GM18873 (cell line): ENCODE results near the gene TMEM200A.
"Not testable (repeated sequence)": the region's sequence is repeated elsewhere in the genome, so short reads cannot be mapped to it uniquely, and the experiment has no call there.

Experiments used
- ATAC-seq: cut with Tn5 transposase; IDR thresholded peaks from one replicate; pipeline ENCODE4 v1.9.1; 2021; ENCODE audit warnings: mild to moderate bottlenecking, moderate library complexity, moderate number of reproducible peaks; ENCODE audit not compliant: unreplicated experiment, low FRiP score

Gene TMEM200A

GRCh38 chr6:130365166-130366106 is at the start of gene TMEM200A:
TSS of gene TMEM200A (plus strand) at chr6:130366017. CDS start at chr6:130440423, 74,406 bp downstream.
- ATAC-seq: no peak

- no peak for ATAC-seq
Observed at GRCh38 chr6:130320908-130321307, 44.9 kb upstream of the TMEM200A start.

DNA sequence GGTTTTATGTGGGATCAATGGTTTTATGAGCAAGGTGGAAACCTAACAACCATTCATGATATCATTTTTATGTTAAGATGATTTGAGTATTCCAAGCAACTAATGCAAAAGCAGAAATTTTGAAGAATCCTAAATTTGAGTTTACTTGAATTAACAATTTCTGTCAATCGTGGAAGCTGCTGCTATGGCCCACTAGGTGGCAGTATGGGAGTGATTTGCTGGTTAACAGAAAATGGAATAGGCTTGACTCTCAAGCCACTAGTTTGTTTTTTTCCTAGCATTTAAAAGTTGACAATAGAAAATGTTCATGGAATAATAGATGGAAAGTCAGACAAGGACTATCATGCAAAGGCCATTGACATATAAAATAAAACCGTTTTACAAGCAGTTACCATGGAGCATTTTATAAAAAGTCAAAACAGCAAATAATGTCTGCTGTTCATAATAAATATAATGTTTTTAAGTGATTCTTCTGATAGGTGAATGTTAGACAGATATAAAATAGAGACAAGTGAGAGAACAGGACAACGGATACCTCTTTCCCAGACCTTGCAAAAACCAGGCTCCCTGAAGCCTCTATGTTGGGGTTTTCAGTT is 43.0 kb upstream of the TMEM200A start:
- ATAC-seq: no peak

GRCh38 chr6:130324657-130325056 is 41.2 kb upstream of the TMEM200A start:
- no peak for ATAC-seq

DNA sequence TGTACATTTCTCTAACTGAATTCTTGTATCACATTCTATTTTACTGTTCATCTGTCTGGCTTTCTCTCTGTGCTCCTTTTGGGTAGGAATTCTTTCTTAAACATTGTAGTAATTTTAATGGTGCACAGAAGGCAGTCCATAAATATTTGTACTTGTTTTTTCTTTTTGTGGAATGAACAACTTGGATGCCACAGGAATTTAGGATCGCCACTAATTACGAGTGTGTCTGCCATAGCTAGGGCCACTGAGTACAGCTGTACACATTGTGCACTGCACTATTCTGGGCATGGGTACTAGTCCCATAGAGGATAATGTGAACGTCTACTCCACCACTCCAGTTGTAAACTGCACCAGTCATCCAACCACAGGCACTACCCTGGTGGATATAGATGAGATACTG is 39.3 kb upstream of the TMEM200A start:
- ATAC-seq: no peak

DNA sequence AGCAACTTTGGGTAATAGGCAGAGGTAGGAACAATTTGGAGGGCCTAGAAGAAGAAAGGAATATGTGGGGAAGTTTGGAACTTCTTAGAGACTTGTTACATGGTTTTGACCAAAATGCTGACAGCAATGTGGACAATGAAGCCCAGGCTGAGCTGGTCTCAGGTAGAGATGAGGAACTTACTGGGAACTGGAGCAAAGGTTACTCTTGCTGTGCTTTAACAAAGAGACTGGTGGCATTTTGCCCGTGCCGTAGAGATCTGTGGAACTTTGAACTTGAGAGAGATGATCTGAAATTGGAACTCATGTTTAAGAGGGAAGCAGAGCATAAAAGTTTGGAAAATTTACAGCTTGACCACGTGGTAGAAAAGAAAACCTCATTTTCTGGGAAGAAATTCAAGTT is 28.3 kb upstream of the TMEM200A start:
- ATAC-seq: no peak

DNA sequence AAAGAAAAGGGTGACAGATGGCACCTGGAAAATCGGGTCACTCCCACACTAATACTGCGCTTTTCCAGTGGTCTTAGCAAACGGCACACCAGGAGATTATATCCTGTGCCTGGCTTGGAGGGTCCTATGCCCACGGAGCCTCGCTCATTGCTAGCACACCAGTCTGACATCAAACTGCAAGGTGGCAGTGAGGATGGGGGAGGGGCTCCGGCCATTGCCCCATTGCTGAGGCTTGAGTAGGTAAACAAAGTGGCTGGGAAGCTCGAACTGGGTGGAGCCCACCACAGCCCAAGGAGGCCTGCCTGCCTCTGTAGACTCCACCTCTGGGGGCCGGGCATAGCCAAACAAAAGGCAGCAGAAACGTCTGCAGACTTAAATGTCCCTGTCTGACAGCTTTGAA is 19.5 kb upstream of the TMEM200A start:
- ATAC-seq: not testable (repeated sequence)

GRCh38 chr6:130354322-130354721 is 11.5 kb upstream of the TMEM200A start:
- no peak for ATAC-seq

DNA sequence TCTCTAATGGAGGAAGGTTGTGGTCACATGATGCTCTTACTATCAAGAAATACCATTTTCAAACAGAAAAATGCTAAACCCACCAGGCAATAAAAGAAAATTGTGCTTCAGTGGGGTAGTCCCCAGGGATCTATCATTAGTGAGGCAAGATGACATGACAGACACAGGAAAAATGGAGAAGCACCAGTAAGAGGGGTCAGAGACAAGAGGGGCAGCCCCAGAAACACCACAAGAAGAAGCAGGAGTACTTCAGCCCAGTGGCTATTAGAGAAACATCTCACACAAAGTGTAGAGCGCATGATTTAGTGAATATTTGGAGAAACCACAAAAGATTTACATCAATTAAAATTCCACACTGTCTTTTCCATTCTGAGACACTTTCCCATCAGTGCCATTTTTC is 10.2 kb upstream of the TMEM200A start:
- ATAC-seq: no peak

DNA sequence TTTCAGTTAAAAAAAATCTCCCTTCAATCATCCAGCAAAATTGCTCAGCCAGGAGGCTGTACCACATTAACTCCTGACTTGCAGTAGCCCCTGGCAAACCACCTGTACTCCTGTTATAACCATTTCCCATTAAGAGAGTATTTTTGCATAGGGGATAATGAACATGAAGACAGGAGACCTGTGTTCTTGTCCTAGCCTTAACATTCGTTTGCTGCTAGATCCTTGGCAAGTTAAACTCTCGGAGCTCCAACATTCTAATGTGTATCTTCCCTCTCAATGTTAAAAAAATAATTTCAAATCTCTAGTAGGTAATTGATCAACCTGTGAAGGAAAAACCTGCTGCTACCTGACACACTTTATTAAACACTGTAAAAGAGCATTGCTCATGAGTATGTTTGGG is 8.4 kb upstream of the TMEM200A start:
- ATAC-seq: no peak

DNA sequence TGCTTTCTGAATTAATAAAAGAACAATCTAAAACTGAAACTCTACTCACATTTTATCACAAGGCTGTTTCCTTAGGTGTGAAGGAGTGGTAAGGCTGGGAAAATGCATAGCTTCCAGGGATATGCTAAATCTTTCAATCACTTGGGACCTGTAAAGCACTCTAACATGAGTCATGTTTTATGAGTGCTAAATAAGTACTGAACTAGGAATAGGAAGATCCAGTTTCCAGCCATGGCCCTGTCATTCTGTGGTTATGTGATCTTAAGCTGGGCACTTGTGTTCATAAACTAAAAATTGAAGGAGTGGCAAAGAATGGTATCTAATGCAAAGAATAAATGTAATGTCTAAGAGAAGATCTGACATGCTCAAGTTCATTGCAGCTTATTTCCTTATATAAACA is 6.1 kb upstream of the TMEM200A start:
- ATAC-seq: no peak

GRCh38 chr6:130362128-130362527 is 3.7 kb upstream of the TMEM200A start:
- no peak for ATAC-seq

GRCh38 chr6:130364224-130364780 is 1.5 kb upstream of the TMEM200A start:
- ATAC-seq: no peak

GRCh38 chr6:130366107-130367005 is 539 bp downstream of the TMEM200A start:
- no peak for ATAC-seq

GRCh38 chr6:130367767-130368166 is 1.9 kb downstream of the TMEM200A start:
- no peak for ATAC-seq

DNA sequence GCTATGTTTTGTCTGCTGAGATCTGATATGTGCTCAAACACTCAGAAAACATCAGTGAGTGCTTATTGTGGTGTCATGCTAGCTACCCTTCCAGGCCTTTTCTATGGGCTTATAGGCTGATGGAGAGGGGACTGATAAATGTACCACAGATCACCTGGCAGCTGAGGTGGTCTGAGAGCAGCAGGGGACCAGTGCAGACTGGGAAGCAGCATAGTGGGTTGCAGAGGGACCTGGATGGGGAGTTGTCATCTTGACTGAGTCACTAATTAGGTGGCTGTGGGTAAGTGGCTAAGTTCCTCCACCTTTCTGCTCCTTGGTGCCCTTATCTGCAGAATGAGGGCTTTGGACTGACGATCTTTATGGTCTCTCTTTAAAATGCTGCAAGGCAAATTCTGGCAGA is 2.8 kb downstream of the TMEM200A start:
- no peak for ATAC-seq

DNA sequence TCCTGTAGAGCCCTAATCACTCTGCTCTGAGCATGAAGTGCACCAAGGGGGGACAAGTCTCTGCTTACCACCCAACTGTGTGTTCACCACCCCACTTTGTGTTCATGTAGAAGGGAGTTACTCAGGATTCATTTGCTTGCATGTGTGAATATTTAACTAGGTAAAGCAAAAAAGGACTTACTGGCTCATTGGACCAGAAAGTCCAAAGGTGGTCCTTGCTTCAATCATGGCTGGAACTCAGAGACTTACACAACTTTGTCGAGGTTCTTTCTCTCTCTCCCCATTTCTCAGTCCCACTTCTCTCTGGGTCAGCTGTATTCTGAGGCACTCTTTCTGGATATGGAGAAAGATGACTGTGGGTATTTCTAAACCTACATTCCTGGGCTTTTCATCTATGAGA is 4.0 kb downstream of the TMEM200A start:
- no peak for ATAC-seq

DNA sequence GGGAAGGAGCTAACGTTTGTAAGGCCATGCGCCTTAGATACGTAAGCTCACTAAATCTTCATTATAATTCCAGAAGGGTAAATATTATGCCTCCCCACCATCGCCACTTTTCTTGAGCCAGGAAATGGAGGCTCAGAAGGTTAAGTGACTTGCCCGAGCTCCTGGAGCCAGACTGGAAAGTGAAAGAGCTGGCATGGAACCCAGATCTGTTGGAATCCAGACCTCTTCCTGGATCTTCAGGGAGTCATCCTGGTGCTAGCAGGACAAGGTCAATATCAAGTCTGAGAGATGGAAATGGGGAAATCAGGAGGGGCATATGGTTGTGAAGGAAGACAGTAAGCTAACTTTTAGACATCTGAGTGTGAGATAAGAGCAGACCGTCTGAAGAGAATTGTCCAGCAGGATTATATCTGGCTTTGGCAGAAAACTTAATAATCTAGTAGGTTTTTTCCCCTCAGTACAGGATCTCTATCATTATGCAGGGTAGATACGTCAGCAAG is 6.2 kb downstream of the TMEM200A start:
- no peak for ATAC-seq

GRCh38 chr6:130372786-130373185 is 7.0 kb downstream of the TMEM200A start:
- ATAC-seq: no peak

DNA sequence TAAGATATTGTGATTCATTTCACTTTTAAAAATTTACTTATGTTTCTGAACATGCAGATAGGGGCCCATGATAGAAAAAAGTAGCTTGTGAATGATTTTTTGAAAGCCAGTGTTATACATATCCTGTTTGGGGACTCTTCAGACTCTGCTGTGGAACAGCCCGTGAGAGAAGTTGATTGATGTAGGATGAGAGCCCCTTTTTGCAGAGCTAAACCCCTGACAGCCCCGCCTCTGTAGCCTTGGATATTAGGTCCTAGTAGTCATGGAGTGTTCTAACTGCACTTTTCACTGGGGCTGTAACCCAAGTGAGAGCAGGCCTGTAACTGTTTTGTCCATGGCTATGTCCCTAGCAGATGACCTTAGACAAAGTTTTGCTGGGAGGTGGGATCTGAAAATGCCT is 8.2 kb downstream of the TMEM200A start:
- ATAC-seq: no peak
